ENCODE measurements around the gene MISP3. TPM values are rescaled to one million over a fixed set of nuclear protein-coding genes. Genes with fewer than 3 reads are reported as not detected.

Gene MISP3
- total and polyA plus RNA-seq, 2 experiments from 2014 or later = 1.9 to 2.4 TPM

DNA sequence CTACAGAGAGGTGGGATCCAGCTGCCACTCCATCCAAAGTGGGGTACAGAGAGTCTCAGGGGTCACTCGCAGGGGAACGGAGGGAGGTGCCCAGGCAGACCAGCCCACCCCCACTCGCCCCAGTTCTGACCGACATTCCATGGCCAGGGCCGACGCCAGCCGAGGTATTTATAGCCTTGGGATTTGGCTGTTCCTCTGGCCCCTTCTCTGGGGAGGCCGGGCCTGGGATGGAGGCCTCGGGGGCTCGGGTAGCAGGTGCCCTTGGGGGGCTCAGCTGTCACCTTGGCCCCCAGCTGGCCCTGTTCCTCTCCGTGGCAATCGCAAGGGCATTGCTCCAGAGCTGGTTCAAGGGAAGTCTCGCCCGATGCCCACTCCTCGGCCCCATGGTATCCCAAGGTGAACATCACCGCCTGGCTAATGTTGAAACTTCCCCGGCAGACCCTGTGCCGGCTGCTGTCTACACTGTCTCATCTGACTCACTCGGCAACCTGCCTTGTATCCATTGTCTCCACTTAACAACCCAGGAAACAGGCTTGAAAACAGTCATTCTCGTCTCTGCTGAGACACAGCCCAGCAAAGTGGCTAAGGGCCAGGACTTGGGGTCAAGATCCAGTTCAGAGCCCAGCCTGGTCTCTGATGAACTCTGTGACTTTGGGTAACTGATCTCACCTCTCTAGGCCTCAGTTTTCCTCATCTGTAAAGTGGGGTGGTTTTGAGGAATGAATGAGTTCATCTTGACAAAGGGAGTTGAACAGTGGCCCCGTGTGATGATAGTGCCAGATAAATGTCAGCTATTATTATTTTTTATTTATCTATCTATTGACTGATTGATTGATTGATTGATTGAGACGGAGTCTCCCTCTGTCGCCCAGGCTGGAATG lies 35.2 kb downstream of the MISP3 start (continued):
- no peak for TF ChIP-seq CREB1 (CRISPR knock-in tag; IDR thresholded peaks at IDR 0.05; ENCODE audit: low read depth)
- no peak for TF ChIP-seq EZH2phosphoT487 (IDR thresholded peaks at IDR 0.05; ENCODE audit: unreplicated experiment)
- TF ChIP-seq, protein P1, sequence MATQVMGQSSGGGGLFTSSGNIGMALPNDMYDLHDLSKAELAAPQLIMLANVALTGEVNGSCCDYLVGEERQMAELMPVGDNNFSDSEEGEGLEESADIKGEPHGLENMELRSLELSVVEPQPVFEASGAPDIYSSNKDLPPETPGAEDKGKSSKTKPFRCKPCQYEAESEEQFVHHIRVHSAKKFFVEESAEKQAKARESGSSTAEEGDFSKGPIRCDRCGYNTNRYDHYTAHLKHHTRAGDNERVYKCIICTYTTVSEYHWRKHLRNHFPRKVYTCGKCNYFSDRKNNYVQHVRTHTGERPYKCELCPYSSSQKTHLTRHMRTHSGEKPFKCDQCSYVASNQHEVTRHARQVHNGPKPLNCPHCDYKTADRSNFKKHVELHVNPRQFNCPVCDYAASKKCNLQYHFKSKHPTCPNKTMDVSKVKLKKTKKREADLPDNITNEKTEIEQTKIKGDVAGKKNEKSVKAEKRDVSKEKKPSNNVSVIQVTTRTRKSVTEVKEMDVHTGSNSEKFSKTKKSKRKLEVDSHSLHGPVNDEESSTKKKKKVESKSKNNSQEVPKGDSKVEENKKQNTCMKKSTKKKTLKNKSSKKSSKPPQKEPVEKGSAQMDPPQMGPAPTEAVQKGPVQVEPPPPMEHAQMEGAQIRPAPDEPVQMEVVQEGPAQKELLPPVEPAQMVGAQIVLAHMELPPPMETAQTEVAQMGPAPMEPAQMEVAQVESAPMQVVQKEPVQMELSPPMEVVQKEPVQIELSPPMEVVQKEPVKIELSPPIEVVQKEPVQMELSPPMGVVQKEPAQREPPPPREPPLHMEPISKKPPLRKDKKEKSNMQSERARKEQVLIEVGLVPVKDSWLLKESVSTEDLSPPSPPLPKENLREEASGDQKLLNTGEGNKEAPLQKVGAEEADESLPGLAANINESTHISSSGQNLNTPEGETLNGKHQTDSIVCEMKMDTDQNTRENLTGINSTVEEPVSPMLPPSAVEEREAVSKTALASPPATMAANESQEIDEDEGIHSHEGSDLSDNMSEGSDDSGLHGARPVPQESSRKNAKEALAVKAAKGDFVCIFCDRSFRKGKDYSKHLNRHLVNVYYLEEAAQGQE (IDR thresholded peaks at IDR 0.05; ENCODE audit: unreplicated experiment) = no peak
- no peak for TF ChIP-seq ZNF114 (CRISPR knock-in tag; IDR thresholded peaks at IDR 0.05)

DNA sequence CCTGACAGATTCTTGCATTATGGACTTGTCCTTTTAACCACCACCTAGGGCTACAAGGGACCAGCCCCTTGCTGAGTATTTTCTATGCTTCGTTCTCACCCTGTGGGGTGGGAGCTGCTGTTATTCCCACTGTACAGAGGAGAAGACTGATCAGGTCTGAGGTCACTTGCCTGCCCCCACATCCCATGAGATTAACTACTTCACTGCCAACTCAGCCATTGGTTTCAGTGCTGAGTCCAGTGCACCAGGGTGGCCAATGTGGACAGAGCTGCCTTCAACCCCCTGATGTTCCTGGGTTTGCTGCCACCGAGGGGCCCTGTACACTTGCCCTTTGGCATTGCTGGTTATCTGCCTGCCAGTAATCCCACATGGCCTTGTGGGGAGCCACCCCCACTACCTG lies 38.1 kb downstream of the MISP3 start:
- DNase-seq (ENCODE audit: low spot score) (no peak), ATAC-seq (no peak)
- Mint-ChIP-seq H3K4me3 (no peak overlapping the region), H3K9me3 (no peaks in the 10 kb centered on the region), H3K36me3 (ENCODE audit: low read depth) (no peaks in the 10 kb centered on the region), H3K4me1 (peaks cover 25% of the 10 kb centered on the region), H3K27ac (no peak overlapping the region; the same call in 1 of the 2 replicates), H3K27me3 (ENCODE audit: insufficient read depth, low read depth, poor library complexity) (peaks cover 4% of the 10 kb centered on the region)
- Histone ChIP-seq H3F3A (replicated peaks; ENCODE audit: low read depth) (peaks cover 15% of the 10 kb centered on the region), H3K27me3 (ENCODE audit: insufficient read depth) (no peaks in the 10 kb centered on the region), H3K9me2 (ENCODE audit: insufficient read depth) (no peaks in the 10 kb centered on the region), H3K27ac (ENCODE audit: low read depth) (no peak overlapping the region), H3K36me3 (ENCODE audit: insufficient read depth) (no peaks in the 10 kb centered on the region), H3K4me1 (ENCODE audit: insufficient read depth) (peaks cover 29% of the 10 kb centered on the region), H3K4me3 (no peak overlapping the region), H3K4me2 (no peak overlapping the region), H4K20me1 (replicated peaks; ENCODE audit: insufficient read depth) (no peaks in the 10 kb centered on the region; the same call in 1 of the 2 replicates), H3K79me2 (replicated peaks; ENCODE audit: insufficient read depth) (peaks cover 4% of the 10 kb centered on the region; the same call in 1 of the 2 replicates), H2AFZ (no peak overlapping the region)
- no peak for TF ChIP-seq JUNB (IDR thresholded peaks at IDR 0.05; ENCODE audit: unreplicated experiment)
- TF ChIP-seq, protein P2, sequence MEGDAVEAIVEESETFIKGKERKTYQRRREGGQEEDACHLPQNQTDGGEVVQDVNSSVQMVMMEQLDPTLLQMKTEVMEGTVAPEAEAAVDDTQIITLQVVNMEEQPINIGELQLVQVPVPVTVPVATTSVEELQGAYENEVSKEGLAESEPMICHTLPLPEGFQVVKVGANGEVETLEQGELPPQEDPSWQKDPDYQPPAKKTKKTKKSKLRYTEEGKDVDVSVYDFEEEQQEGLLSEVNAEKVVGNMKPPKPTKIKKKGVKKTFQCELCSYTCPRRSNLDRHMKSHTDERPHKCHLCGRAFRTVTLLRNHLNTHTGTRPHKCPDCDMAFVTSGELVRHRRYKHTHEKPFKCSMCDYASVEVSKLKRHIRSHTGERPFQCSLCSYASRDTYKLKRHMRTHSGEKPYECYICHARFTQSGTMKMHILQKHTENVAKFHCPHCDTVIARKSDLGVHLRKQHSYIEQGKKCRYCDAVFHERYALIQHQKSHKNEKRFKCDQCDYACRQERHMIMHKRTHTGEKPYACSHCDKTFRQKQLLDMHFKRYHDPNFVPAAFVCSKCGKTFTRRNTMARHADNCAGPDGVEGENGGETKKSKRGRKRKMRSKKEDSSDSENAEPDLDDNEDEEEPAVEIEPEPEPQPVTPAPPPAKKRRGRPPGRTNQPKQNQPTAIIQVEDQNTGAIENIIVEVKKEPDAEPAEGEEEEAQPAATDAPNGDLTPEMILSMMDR (conservative IDR thresholded peaks at IDR 0.05; ENCODE audit: low read depth in 2 of 2) = no peak
- no peak for TF ChIP-seq EZH2phosphoT487 (IDR thresholded peaks at IDR 0.05; ENCODE audit: unreplicated experiment)
- no peak for TF ChIP-seq ETS1 (IDR thresholded peaks at IDR 0.05)
- TF ChIP-seq ZNF331 (CRISPR knock-in tag; IDR thresholded peaks at IDR 0.05; ENCODE audit: low read depth) = no peak

Measured in GM23338 (cell line).